ENCODE results near the gene PKHD1.

Gene PKHD1

GRCh38 chr6:51678905-51679620 is 408.4 kb downstream of the PKHD1 start:
- DNase-seq (ENCODE audit: low spot score): no peak

DNA sequence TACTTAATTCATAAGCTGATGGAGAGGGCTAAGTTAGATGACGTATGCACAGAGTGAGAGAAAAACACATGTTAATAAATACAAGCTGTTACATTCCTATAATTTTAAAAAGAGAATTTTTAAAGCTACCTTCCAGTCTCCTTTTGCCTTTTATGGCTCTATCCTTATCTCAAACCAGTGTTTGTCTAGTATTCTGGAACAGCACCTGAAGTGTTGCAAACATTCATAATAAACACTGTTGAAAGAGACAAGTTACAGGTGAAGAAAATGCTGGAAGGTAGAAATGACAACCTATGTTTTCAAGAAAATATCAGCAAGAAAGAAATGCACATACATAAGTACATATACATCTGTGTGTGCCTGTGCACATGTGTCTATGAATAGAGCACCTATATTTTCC is 409.1 kb downstream of the PKHD1 start:
- no peak for DNase-seq (ENCODE audit: low spot score)

DNA sequence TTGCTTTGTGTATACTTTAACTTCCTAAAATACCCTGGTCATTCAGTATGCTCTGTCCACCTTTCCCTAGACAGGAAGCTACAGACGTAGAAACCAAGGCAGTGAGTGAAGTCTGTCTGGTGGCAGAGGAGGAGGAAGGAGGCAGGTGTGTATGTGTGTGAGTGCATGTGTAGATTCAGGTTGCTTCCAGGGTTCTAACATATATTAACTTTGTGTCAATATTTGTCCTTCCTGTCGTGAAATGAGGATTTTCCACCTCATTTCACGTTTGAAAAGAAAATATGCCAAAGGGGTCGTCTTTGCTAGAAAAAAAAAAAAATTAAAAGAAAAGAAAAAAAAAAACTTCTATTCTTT is 411.5 kb downstream of the PKHD1 start:
- no peak for DNase-seq (ENCODE audit: low spot score)

GRCh38 chr6:51675020-51675921 is 412.1 kb downstream of the PKHD1 start:
- no peak for DNase-seq (ENCODE audit: low spot score)

DNA sequence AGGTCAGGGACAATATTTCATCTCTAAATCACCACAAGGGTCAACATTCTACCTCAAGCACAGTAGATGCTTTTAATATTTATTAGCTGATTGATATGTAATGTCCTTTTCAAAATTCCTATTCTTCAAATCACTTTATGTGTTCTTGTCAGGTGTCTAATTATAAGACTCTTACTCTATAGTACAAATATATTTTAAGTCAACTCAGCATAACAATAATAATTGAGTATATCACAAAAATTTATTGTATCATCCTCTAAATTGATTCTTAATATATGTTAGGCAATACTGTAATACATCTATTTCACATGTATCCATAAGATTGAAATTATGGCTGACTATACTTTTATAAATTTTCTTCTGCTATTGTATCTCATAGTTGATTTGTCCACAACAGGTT is 423.9 kb downstream of the PKHD1 start:
- no peak for DNase-seq (ENCODE audit: low spot score)

DNA sequence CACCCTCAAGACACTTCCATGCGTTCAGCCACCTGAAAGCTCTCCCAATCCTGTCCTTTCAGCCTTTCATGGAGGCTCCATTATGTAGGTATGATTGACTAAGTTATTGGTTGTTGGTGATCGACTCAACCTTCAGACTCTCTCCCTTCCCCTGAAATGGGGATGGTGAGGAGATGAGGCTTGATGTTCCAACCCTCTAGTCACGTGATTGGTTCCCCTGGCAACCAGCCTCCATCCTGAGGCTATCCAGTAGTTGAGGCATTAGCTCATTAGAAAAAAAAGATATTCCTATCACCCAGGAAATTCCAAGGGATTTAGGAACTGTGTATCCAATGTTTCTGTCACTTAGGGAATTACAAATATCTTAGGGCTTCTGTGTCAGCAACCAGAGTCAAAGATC is 426.6 kb downstream of the PKHD1 start:
- no peak for DNase-seq (ENCODE audit: low spot score)

GRCh38 chr6:51657491-51657890 is 429.9 kb downstream of the PKHD1 start:
- DNase-seq (ENCODE audit: low spot score): no peak

GRCh38 chr6:51655517-51655916 is 431.9 kb downstream of the PKHD1 start:
- no peak for DNase-seq (ENCODE audit: low spot score)

- no peak for DNase-seq (ENCODE audit: low spot score)
Measured at GRCh38 chr6:51654647-51655046, 432.8 kb downstream of the PKHD1 start.

DNA sequence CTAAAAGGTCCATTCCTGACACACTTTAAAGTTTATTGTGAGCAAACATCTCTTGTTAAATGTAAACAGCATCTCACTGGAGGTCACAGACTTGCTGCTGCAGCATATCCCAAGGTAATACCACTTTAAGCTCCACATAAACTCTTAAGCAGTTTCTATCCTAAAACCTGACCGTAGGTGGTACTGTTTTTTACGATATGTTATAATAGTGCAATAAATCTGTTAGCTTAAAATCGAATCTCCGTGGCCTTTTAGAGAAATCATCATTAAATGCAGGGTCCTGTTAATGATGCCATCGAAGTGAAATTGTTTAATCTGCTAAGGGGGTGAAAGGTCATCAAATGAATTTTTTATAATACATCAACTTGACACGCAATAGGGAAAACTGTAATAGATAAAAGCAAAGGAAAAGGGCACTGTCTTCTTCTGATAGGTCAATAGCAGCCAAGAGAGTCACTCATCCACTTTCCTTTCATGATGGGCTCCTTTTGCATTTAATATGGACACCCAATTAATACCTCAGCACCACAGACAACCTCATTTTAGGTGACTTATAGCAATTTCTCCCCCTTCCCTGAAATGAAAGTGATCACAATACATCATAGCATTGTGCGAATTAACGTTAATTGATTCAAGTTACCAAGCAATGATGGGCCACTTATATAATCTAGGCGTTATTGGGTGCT is 436.1 kb downstream of the PKHD1 start:
- no peak for DNase-seq (ENCODE audit: low spot score)

GRCh38 chr6:51648774-51649173 is 438.6 kb downstream of the PKHD1 start:
- DNase-seq (ENCODE audit: low spot score): no peak

GRCh38 chr6:51648236-51648635 is 439.2 kb downstream of the PKHD1 start:
- no peak for DNase-seq (ENCODE audit: low spot score)

DNA sequence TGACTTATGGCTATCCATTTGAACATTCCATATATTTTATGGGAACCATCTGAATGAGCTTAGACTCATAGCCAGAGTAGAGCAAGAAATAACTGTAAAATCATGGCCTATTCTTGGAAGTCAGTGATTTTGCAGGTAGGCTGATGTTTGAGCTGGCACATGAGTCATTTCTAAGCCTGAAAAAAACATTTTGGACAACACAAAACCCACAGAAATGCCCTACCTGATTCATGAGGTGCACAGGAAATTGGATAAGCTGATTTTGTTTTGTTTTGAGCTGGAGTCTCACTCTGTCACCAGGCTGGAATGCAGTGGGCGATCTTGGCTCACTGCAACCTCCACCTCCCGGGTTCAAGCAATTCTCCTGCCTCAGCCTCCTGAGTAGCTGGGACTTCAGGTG is 443.0 kb downstream of the PKHD1 start:
- DNase-seq (ENCODE audit: low spot score): no peak

- DNase-seq (ENCODE audit: low spot score): no peak
Measured at GRCh38 chr6:51640021-51640420, 447.4 kb downstream of the PKHD1 start.

DNA sequence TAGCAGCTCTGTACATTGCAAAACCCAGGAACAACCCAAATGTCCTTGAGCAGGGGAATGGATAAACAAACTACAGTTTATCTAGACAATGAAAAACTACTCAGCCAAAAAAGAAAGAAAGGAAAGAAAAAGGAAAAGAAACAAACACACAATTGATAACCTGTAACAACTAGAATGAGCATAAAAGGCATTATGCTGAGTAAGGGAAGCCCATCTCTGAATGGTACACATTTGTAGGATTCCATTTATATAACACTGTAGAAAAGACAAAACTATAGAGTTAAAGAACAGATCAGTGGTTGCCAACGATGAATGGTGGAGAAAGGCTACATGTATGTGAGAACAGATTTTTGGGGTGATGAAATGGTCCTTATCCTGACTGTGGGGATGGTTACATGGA is 454.0 kb downstream of the PKHD1 start:
- no peak for DNase-seq (ENCODE audit: low spot score)

DNA sequence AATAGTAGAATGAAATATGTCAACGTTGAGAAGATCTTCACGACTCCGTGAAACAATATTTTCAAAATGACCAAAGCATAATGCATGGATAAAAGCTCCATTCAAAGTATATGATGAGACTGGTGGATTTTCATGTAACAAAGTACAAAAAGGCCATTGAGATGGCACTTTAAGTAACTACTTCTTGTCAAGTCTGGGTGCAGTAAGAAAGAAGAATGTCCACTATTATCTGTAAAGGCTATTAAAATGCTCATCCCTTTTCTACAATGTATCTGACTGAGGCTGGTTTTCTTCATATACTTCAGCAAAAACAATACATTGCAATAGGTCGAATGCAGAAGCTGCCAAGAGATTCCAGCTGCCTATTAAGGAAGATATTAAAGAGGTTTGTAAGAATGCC is 457.4 kb downstream of the PKHD1 start:
- DNase-seq (ENCODE audit: low spot score): no peak

GRCh38 chr6:51626391-51626790 is 461.0 kb downstream of the PKHD1 start:
- DNase-seq (ENCODE audit: low spot score): no peak

- no peak for DNase-seq (ENCODE audit: low spot score)
Measured at GRCh38 chr6:51625566-51625965, 461.8 kb downstream of the PKHD1 start.

DNA sequence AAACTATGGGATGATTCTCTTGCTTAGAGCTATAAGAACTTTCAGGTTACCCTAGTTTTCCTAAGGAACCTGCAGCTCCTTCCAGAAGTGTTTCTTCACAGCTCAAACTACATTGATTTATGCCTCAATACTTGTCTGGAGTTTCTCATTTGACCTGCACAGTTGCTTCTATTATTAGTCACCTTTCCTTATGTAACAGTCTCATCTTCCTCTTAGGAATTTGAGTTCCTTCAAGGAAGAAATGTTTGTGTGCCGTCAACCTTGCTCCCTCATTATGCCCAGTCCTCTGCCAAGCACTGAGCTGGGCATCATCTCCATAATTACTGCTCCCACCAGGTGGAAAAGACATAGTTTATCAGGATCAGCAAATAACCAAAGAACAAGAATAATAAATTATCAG is 466.4 kb downstream of the PKHD1 start:
- DNase-seq (ENCODE audit: low spot score): no peak

GRCh38 chr6:51619042-51619799 is 468.2 kb downstream of the PKHD1 start:
- DNase-seq (ENCODE audit: low spot score): no peak

DNA sequence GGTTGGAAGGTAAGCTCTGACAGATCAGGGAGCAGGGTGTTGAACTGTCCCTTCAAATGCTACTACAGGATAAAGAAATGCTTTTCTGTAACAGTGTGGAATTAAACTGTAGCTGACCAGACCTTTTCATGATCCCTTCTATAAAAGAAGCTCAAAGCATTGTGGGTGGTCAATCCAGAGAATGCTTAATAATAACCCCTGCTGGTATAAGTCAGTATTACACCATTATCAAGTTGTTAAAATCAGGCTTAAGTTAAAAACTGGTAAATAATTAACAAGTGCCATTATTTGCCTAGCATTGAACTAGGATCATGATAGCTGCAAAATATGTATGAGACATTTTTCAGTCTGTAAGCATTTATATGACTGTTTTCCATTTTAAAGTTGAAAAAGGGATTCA is 468.9 kb downstream of the PKHD1 start:
- no peak for DNase-seq (ENCODE audit: low spot score)

- DNase-seq (ENCODE audit: low spot score): no peak
Measured at GRCh38 chr6:51617751-51618150, 469.7 kb downstream of the PKHD1 start.
